IMR-90 (cell line): Measurements from ENCODE around the gene NCOA3. TPM values are rescaled to one million over a fixed set of nuclear protein-coding genes. Genes with fewer than 3 reads are reported as not detected.

Experiments
- ATAC-seq: fragments of 200-7000 bp; cut with Tn5 transposase; 2 replicates; pipeline ENCODE4 v1.9.1; 2020; ENCODE audit warnings: low read depth, mild to moderate bottlenecking, moderate library complexity
- BruUV-seq: library from RNA; stranded (reverse); fragments of 400-500 nt; replicated peaks from 2 replicates; lab custom pipeline; 2021; lab: Mats Ljungman, UMichigan
- CTCF ChIA-PET: fragments of 300-600 bp; formaldehyde crosslinking; extraction: SDS; loops from one replicate; lab custom pipeline; 2021; ENCODE audit warnings: antibody characterized with exemption; lab: Yijun Ruan, JAX
- POLR2A ChIA-PET: fragments of 300-600 bp; sonication (Branson Sonifier 250); formaldehyde crosslinking; loops from one replicate; lab custom pipeline; 2022; ENCODE audit warnings: antibody characterized with exemption; ENCODE audit not compliant: unreplicated experiment; lab: Charles Lee
- DNase-seq: peaks from one replicate; pipeline ENCODE4 v3.0.0; 2013
- H2AFZ ChIP-seq: replicated peaks from 2 replicates; pipeline ENCODE3; 2013; ENCODE audit warnings: low read length, mild to moderate bottlenecking; ENCODE audit not compliant: poor library complexity
- H2AK5ac ChIP-seq: 2 replicates; pipeline ENCODE4 v1.6.1; 2013; ENCODE audit warnings: low read depth, low read length, inconsistent platforms
- H2AK9ac ChIP-seq: replicated peaks from 2 replicates; pipeline ENCODE3; 2013; ENCODE audit warnings: mild to moderate bottlenecking, low read depth, low read length, moderate library complexity; ENCODE audit not compliant: poor library complexity
- H2BK120ac ChIP-seq: 2 replicates; pipeline ENCODE4 v1.6.1; 2013; ENCODE audit warnings: low read depth, low read length, inconsistent platforms
- H2BK15ac ChIP-seq: 3 replicates; pipeline ENCODE4 v1.6.1; 2013; ENCODE audit warnings: low read depth, low read length, inconsistent platforms
- H2BK20ac ChIP-seq: 2 replicates; pipeline ENCODE4 v1.6.1; 2013; ENCODE audit warnings: low read depth, mild to moderate bottlenecking, inconsistent platforms, low read length, moderate library complexity
- H2BK5ac ChIP-seq: 2 replicates; pipeline ENCODE4 v1.6.1; 2013; ENCODE audit warnings: mild to moderate bottlenecking, low read depth, low read length, inconsistent platforms; ENCODE audit not compliant: poor library complexity, severe bottlenecking
- H3K14ac ChIP-seq: replicated peaks from 2 replicates; pipeline ENCODE4 v1.6.1; 2013; ENCODE audit warnings: low read depth, low read length, inconsistent platforms
- H3K18ac ChIP-seq: 2 replicates; pipeline ENCODE4 v1.6.1; 2013; ENCODE audit warnings: low read depth, low read length, control low read depth
- H3K23ac ChIP-seq: 2 replicates; pipeline ENCODE4 v1.6.1; 2013; ENCODE audit warnings: low read depth, low read length, inconsistent platforms
- H3K27ac ChIP-seq: 2 replicates; pipeline ENCODE4 v1.5.1; 2013; ENCODE audit warnings: mild to moderate bottlenecking, control low read depth, low read length; ENCODE audit not compliant: insufficient read depth
- H3K27me3 ChIP-seq: 2 replicates; pipeline ENCODE4 v1.6.1; 2013; ENCODE audit warnings: low read length; ENCODE audit not compliant: control insufficient read depth, insufficient read depth
- H3K36me3 ChIP-seq: 2 replicates; pipeline ENCODE4 v1.6.1; 2013; ENCODE audit warnings: low read length, mixed read lengths; ENCODE audit not compliant: control insufficient read depth, insufficient read depth
- H3K4ac ChIP-seq: 2 replicates; pipeline ENCODE4 v1.6.1; 2013; ENCODE audit warnings: low read depth, low read length, inconsistent platforms
- H3K4me1 ChIP-seq: 2 replicates; pipeline ENCODE4 v1.6.1; 2013; ENCODE audit warnings: low read length, mixed read lengths; ENCODE audit not compliant: control insufficient read depth, insufficient read depth
- H3K4me2 ChIP-seq: 2 replicates; pipeline ENCODE4 v1.6.1; 2013; ENCODE audit warnings: low read depth, mild to moderate bottlenecking, control low read depth, low read length, moderate library complexity
- H3K4me3 ChIP-seq: 2 replicates; pipeline ENCODE4 v1.5.1; 2013; ENCODE audit warnings: low read depth, mild to moderate bottlenecking, control low read depth, low read length, moderate library complexity; ENCODE audit not compliant: insufficient read depth
- H3K56ac ChIP-seq: 2 replicates; pipeline ENCODE4 v1.6.1; 2013; ENCODE audit warnings: low read length, inconsistent platforms; ENCODE audit not compliant: insufficient read depth; ENCODE audit errors: extremely low read depth
- H3K79me1 ChIP-seq, 2 experiments: 2 replicates each; pipeline ENCODE4 v1.6.1; 2013; ENCODE audit warnings: low read length in 2 of 2, inconsistent platforms in 1 of 2, low read depth in 1 of 2
- H3K9ac ChIP-seq: 2 replicates; pipeline ENCODE4 v1.6.1; 2013; ENCODE audit warnings: low read depth, low read length, control low read depth
- H3K9me1 ChIP-seq: 2 replicates; pipeline ENCODE4 v1.6.1; 2013; ENCODE audit warnings: low read length, inconsistent platforms; ENCODE audit not compliant: insufficient read depth
- H3K9me3 ChIP-seq: 2 replicates; pipeline ENCODE4 v1.6.1; 2013; ENCODE audit warnings: low read length; ENCODE audit not compliant: control insufficient read depth, insufficient read depth
- H4K20me1 ChIP-seq: 2 replicates; pipeline ENCODE4 v1.6.1; 2013; ENCODE audit warnings: low read length, inconsistent platforms; ENCODE audit not compliant: insufficient read depth
- H4K5ac ChIP-seq: 2 replicates; pipeline ENCODE4 v1.6.1; 2013; ENCODE audit warnings: mild to moderate bottlenecking, low read depth, low read length, control low read depth
- H4K8ac ChIP-seq, 2 experiments: 2 replicates each; pipeline ENCODE4 v1.6.1; 2013; ENCODE audit warnings: low read depth in 2 of 2, low read length in 2 of 2, control low read depth in 1 of 2, inconsistent platforms in 1 of 2
- H4K91ac ChIP-seq: 2 replicates; pipeline ENCODE4 v1.6.1; 2013; ENCODE audit warnings: low read depth, low read length, inconsistent platforms; ENCODE audit not compliant: insufficient read depth
- ELK1 ChIP-seq: fragments of 150-350 bp; IDR thresholded peaks from 2 replicates; pipeline ENCODE4 v1.6.1; 2016; ENCODE audit warnings: low read depth, mild to moderate bottlenecking, low read length, moderate library complexity, borderline replicate concordance
- FOS ChIP-seq: fragments of 150-350 bp; IDR thresholded peaks from 2 replicates; pipeline ENCODE4 v1.6.1; 2016; ENCODE audit warnings: low read depth, low read length
- MXI1 ChIP-seq: IDR thresholded peaks from 2 replicates; pipeline ENCODE4 v1.6.1; 2012; ENCODE audit warnings: low read depth, mild to moderate bottlenecking, low read length, moderate library complexity, borderline replicate concordance
- RAD21 ChIP-seq: IDR thresholded peaks from 2 replicates; pipeline ENCODE4 v1.6.1; 2012; ENCODE audit warnings: low read length, improper control_type of control experiment
- RCOR1 ChIP-seq: IDR thresholded peaks from 2 replicates; pipeline ENCODE4 v1.6.1; 2012; ENCODE audit warnings: mild to moderate bottlenecking, low read length, improper control_type of control experiment; ENCODE audit not compliant: insufficient replicate concordance
- RFX5 ChIP-seq: IDR thresholded peaks from 2 replicates; pipeline ENCODE4 v1.8.0; 2012; ENCODE audit warnings: low read depth, mild to moderate bottlenecking, low read length, moderate library complexity
- USF2 ChIP-seq: fragments of 150-350 bp; IDR thresholded peaks from 2 replicates; pipeline ENCODE4 v1.6.1; 2017; ENCODE audit warnings: mild to moderate bottlenecking, antibody characterized with exemption, low read length, low read depth
- WGBS, 2 experiments: methylation state at CpG; one replicate each; pipeline versions ENCODE4 v1.1.5 to v1.1.7; 2013; ENCODE audit warnings: missing lambda C conversion rate in 2 of 2; ENCODE audit not compliant: insufficient read length in 1 of 2; ENCODE audit errors: extremely low coverage in 2 of 2; 5-methylcytosine and 5-hydroxymethylcytosine counted together
- dilution Hi-C: fragments of 300-500 bp; cut with HindIII; formaldehyde crosslinking; loops from one replicate; pipeline ENCODE4 v1.14.3; 2018; ENCODE audit warnings: low sequenced_read_pairs; ENCODE audit not compliant: unreplicated experiment
- in situ Hi-C: fragments of 300-500 bp; cut with MboI; formaldehyde crosslinking; loops from 3 replicates; pipeline ENCODE4 v1.14.3; 2019; ENCODE audit warnings: low sequenced_read_pairs, inconsistent platforms, mixed read lengths
- intact Hi-C: fragments of 100-400 bp; cut with micrococcal nuclease; formaldehyde crosslinking; loops from 2 replicates; pipeline ENCODE4 v1.10.0; 2022
- polyA plus RNA-seq, 3 experiments: library from polyadenylated mRNA; depleted of rRNA; stranded (reverse); fragments of >200 nt; gene quantifications; 2 replicates each; pipeline ENCODE4 v1.2.3, GENCODE V29; 2012; ENCODE audit warnings: low replicate concordance in 1 of 3
- total RNA-seq: library from RNA; depleted of rRNA; stranded (reverse); fragments of >200 nt; gene quantifications from 2 replicates; pipeline ENCODE4 v1.2.3, GENCODE V29; 2012

The NCOA3 gene
- total and polyA plus RNA-seq, 2 of the 4 experiments (the other 2 are of a cell fraction), result 8.8 to 29.0 TPM

GRCh38 chr20:47656318-47656717, 154.6 kb downstream of the NCOA3 start:
- H2BK20ac ChIP-seq, result no peak overlapping the region
- ChIA-PET CTCF (no interaction called here), POLR2A (no interaction called here)
- TF ChIP-seq USF2, result no peak
- no peak for TF ChIP-seq RFX5
- no peak for TF ChIP-seq ELK1
- no peak for TF ChIP-seq RAD21
- no peak for TF ChIP-seq MXI1
- TF ChIP-seq RCOR1, result no peak
- TF ChIP-seq FOS, result no peak
- H3K27ac ChIP-seq, result no peak overlapping the region
- no peaks in the 10 kb centered on the region for H3K9me3 ChIP-seq
- no peak overlapping the region for H3K23ac ChIP-seq
- H3K27me3 ChIP-seq, result no peaks in the 10 kb centered on the region
- H3K14ac ChIP-seq, result no peak overlapping the region
- peaks cover 0 to 2% of the 10 kb centered on the region in 2 experiments; a peak in 1 of 4 replicates for H3K79me1 ChIP-seq
- H2AK5ac ChIP-seq, result no peak overlapping the region
- H3K4me1 ChIP-seq, result no peaks in the 10 kb centered on the region
- H3K4ac ChIP-seq, result no peak overlapping the region
- H3K4me2 ChIP-seq, result no peak overlapping the region
- dilution Hi-C loops, result no loop called here
- no peak overlapping the region for H2AFZ ChIP-seq
- no peak overlapping the region for H2BK120ac ChIP-seq
- no peak overlapping the region for H4K5ac ChIP-seq
- no peak overlapping the region for H3K18ac ChIP-seq
- DNase-seq, result no peak
- H3K9ac ChIP-seq, result no peak overlapping the region
- H4K20me1 ChIP-seq, result no peaks in the 10 kb centered on the region
- H3K4me3 ChIP-seq, result no peak overlapping the region
- WGBS, 2 experiments, result no CpG with 5 or more reads among the region's 2 CpGs
- BruUV-seq, result no TSS peak
- peaks cover 19% of the 10 kb centered on the region for H3K36me3 ChIP-seq
- intact Hi-C loops, result no loop called here
- no peak overlapping the region for H2BK5ac ChIP-seq
- in situ Hi-C loops, result loop anchor here (25.0 kb wide), 1 partner anchor 1256 kb away; the partner anchor contains the start of gene ARFGEF2
- H4K8ac ChIP-seq, result no peak overlapping the region
- H3K9me1 ChIP-seq, result peaks cover 3% of the 10 kb centered on the region; the same call in 1 of the 2 replicates
- no peak for ATAC-seq
- no peak overlapping the region for H3K56ac ChIP-seq
- H2AK9ac ChIP-seq, result no peak overlapping the region
- no peak overlapping the region for H2BK15ac ChIP-seq
- no peak overlapping the region for H4K91ac ChIP-seq
